ENCODE results near the gene MDM2. TPM values are rescaled to one million over a fixed set of nuclear protein-coding genes. Genes with fewer than 3 reads are reported as not detected.

MDM2 gene
- polyA plus RNA-seq, 1 of the 3 experiments (the other 2 are of a cell fraction) = 21.5 TPM

DNA sequence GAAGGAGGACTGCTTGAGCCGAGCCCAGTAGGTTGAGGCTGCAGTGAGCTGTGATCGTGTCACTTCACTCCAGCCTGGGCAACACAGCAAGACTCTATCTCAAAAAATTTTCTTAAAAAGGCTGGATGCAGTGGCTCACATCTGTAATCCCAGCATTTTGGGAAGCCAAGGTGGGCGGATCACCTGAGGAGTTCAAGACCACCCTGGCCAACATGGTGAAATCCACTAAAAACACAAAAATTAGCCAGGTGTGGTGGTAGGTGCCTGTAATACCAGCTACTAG, 17.1 kb upstream of the MDM2 start:
- Histone ChIP-seq H3K27ac (ENCODE audit: low read depth in 2 of 2, low read length in 1 of 2) (no peak overlapping the region), H3K27me3 (ENCODE audit: insufficient read depth) (no peaks in the 10 kb centered on the region), H3K36me3 (replicated peaks in 1 of 2; ENCODE audit: control insufficient read depth in 1 of 2, insufficient read depth in 2 of 2, low read length in 1 of 2) (no peaks in the 10 kb centered on the region), H4K20me1 (ENCODE audit: insufficient read depth) (no peaks in the 10 kb centered on the region), H3F3A (replicated peaks; ENCODE audit: insufficient read depth) (peaks cover 12% of the 10 kb centered on the region), H3K9me3 (no peaks in the 10 kb centered on the region), H3K9ac (no peak overlapping the region), H3K79me2 (ENCODE audit: insufficient read depth) (no peaks in the 10 kb centered on the region), H2AFZ (ENCODE audit: low read depth) (no peak overlapping the region), H3K4me2 (no peak overlapping the region), H3K4me3 (ENCODE audit: low read depth in 2 of 2, low read length in 1 of 2) (no peak overlapping the region), H3K9me2 (no peaks in the 10 kb centered on the region), H3K4me1 (ENCODE audit: control insufficient read depth in 1 of 2, insufficient read depth in 2 of 2, low read depth in 1 of 2, low read length in 1 of 2) (no peaks in the 10 kb centered on the region)
- TF ChIP-seq, protein P1, sequence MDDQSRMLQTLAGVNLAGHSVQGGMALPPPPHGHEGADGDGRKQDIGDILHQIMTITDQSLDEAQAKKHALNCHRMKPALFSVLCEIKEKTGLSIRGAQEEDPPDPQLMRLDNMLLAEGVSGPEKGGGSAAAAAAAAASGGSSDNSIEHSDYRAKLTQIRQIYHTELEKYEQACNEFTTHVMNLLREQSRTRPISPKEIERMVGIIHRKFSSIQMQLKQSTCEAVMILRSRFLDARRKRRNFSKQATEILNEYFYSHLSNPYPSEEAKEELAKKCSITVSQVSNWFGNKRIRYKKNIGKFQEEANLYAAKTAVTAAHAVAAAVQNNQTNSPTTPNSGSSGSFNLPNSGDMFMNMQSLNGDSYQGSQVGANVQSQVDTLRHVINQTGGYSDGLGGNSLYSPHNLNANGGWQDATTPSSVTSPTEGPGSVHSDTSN (IDR thresholded peaks at IDR 0.05) = no peak
- TF ChIP-seq, protein P2, sequence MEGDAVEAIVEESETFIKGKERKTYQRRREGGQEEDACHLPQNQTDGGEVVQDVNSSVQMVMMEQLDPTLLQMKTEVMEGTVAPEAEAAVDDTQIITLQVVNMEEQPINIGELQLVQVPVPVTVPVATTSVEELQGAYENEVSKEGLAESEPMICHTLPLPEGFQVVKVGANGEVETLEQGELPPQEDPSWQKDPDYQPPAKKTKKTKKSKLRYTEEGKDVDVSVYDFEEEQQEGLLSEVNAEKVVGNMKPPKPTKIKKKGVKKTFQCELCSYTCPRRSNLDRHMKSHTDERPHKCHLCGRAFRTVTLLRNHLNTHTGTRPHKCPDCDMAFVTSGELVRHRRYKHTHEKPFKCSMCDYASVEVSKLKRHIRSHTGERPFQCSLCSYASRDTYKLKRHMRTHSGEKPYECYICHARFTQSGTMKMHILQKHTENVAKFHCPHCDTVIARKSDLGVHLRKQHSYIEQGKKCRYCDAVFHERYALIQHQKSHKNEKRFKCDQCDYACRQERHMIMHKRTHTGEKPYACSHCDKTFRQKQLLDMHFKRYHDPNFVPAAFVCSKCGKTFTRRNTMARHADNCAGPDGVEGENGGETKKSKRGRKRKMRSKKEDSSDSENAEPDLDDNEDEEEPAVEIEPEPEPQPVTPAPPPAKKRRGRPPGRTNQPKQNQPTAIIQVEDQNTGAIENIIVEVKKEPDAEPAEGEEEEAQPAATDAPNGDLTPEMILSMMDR (IDR thresholded peaks at IDR 0.05) = no peak
- TF ChIP-seq CHD2 (IDR thresholded peaks at IDR 0.05; ENCODE audit: low read length, partially characterized antibody) (no peak), GABPA (IDR thresholded peaks at IDR 0.05; ENCODE audit: low read depth) (no peak), POLR2AphosphoS5 (IDR thresholded peaks at IDR 0.05; ENCODE audit: low read depth, low read length) (no peak), TAF1 (IDR thresholded peaks at IDR 0.05; ENCODE audit: borderline replicate concordance, low read depth, low read length) (no peak), TEAD4 (IDR thresholded peaks at IDR 0.05; ENCODE audit: borderline replicate concordance, insufficient read depth) (no peak), MEF2A (IDR thresholded peaks at IDR 0.05; ENCODE audit: borderline replicate concordance, low read depth) (no peak), NRF1 (IDR thresholded peaks at IDR 0.05; ENCODE audit: low read depth, low read length) (no peak), TCF12 (IDR thresholded peaks at IDR 0.05) (no peak), SMC3 (IDR thresholded peaks at IDR 0.05; ENCODE audit: low read depth, low read length) (no peak)
- TF ChIP-seq, protein P3, sequence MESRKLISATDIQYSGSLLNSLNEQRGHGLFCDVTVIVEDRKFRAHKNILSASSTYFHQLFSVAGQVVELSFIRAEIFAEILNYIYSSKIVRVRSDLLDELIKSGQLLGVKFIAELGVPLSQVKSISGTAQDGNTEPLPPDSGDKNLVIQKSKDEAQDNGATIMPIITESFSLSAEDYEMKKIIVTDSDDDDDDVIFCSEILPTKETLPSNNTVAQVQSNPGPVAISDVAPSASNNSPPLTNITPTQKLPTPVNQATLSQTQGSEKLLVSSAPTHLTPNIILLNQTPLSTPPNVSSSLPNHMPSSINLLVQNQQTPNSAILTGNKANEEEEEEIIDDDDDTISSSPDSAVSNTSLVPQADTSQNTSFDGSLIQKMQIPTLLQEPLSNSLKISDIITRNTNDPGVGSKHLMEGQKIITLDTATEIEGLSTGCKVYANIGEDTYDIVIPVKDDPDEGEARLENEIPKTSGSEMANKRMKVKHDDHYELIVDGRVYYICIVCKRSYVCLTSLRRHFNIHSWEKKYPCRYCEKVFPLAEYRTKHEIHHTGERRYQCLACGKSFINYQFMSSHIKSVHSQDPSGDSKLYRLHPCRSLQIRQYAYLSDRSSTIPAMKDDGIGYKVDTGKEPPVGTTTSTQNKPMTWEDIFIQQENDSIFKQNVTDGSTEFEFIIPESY (IDR thresholded peaks at IDR 0.05; ENCODE audit: borderline replicate concordance, low read depth) = no peak
- TF ChIP-seq, protein P4, sequence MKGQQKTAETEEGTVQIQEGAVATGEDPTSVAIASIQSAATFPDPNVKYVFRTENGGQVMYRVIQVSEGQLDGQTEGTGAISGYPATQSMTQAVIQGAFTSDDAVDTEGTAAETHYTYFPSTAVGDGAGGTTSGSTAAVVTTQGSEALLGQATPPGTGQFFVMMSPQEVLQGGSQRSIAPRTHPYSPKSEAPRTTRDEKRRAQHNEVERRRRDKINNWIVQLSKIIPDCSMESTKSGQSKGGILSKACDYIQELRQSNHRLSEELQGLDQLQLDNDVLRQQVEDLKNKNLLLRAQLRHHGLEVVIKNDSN (IDR thresholded peaks at IDR 0.05; ENCODE audit: borderline replicate concordance, low read depth) = no peak
- TF ChIP-seq, protein P5, sequence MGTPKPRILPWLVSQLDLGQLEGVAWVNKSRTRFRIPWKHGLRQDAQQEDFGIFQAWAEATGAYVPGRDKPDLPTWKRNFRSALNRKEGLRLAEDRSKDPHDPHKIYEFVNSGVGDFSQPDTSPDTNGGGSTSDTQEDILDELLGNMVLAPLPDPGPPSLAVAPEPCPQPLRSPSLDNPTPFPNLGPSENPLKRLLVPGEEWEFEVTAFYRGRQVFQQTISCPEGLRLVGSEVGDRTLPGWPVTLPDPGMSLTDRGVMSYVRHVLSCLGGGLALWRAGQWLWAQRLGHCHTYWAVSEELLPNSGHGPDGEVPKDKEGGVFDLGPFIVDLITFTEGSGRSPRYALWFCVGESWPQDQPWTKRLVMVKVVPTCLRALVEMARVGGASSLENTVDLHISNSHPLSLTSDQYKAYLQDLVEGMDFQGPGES (IDR thresholded peaks at IDR 0.05; ENCODE audit: low read depth, low read length) = no peak
- 61% methylated on average over 3 of the region's 3 CpGs for WGBS (ENCODE audit: low lambda C conversion rate)
- ChIA-PET POLR2A (no interaction called here), CTCF (no interaction called here)
- DNase-seq = no peak

Measured in SK-N-SH (cell line).